ENCODE results near the gene RAB22A.

The RAB22A gene

GRCh38 chr20:58309591-58310290 is at the start of gene RAB22A:
TSS of gene RAB22A (plus strand) at chr20:58309715. CDS start at chr20:58309977, 262 bp downstream.
- peak; percentile 70 to 73 for DNase-seq (ENCODE audit: low read depth in 1 of 2, low spot score in 1 of 2)

GRCh38 chr20:58260006-58260405 is 49.5 kb upstream of the RAB22A start:
- no peak for DNase-seq (ENCODE audit: low read depth in 1 of 2, low spot score in 1 of 2)

- no peak for DNase-seq (ENCODE audit: low read depth in 1 of 2, low spot score in 1 of 2)
Observed at GRCh38 chr20:58261660-58262059, 47.9 kb upstream of the RAB22A start.

- DNase-seq (ENCODE audit: low read depth in 1 of 2, low spot score in 1 of 2): no peak
Observed at GRCh38 chr20:58264271-58264670, 45.2 kb upstream of the RAB22A start.

GRCh38 chr20:58267389-58268215 is 41.9 kb upstream of the RAB22A start:
- no peak for DNase-seq (ENCODE audit: low read depth in 1 of 2, low spot score in 1 of 2)

GRCh38 chr20:58268421-58268821 is 41.1 kb upstream of the RAB22A start:
- no peak for DNase-seq (ENCODE audit: low read depth in 1 of 2, low spot score in 1 of 2)

- no peak for DNase-seq (ENCODE audit: low read depth in 1 of 2, low spot score in 1 of 2)
Observed at GRCh38 chr20:58268936-58269619, 40.4 kb upstream of the RAB22A start.

GRCh38 chr20:58271606-58272351 is 37.7 kb upstream of the RAB22A start:
- peak in 1 of 2 donors; percentile 18 for DNase-seq (ENCODE audit: low read depth in 1 of 2, low spot score in 1 of 2)

GRCh38 chr20:58274384-58274783 is 35.1 kb upstream of the RAB22A start:
- DNase-seq (ENCODE audit: low read depth in 1 of 2, low spot score in 1 of 2): no peak

GRCh38 chr20:58277107-58277506 is 32.4 kb upstream of the RAB22A start:
- DNase-seq (ENCODE audit: low read depth in 1 of 2, low spot score in 1 of 2): no peak

- no peak for DNase-seq (ENCODE audit: low read depth in 1 of 2, low spot score in 1 of 2)
Observed at GRCh38 chr20:58277578-58278472, 31.7 kb upstream of the RAB22A start.

GRCh38 chr20:58286729-58287128 is 22.8 kb upstream of the RAB22A start:
- DNase-seq (ENCODE audit: low read depth in 1 of 2, low spot score in 1 of 2): no peak

GRCh38 chr20:58287638-58288037 is 21.9 kb upstream of the RAB22A start:
- DNase-seq (ENCODE audit: low read depth in 1 of 2, low spot score in 1 of 2): no peak

- no peak for DNase-seq (ENCODE audit: low read depth in 1 of 2, low spot score in 1 of 2)
Observed at GRCh38 chr20:58289143-58289542, 20.4 kb upstream of the RAB22A start.

- no peak for DNase-seq (ENCODE audit: low read depth in 1 of 2, low spot score in 1 of 2)
Observed at GRCh38 chr20:58293453-58293852, 16.1 kb upstream of the RAB22A start.

GRCh38 chr20:58294497-58295455 is 14.7 kb upstream of the RAB22A start:
- no peak for DNase-seq (ENCODE audit: low read depth in 1 of 2, low spot score in 1 of 2)

- no peak for DNase-seq (ENCODE audit: low read depth in 1 of 2, low spot score in 1 of 2)
Observed at GRCh38 chr20:58296051-58296837, 13.3 kb upstream of the RAB22A start.

- DNase-seq (ENCODE audit: low read depth in 1 of 2, low spot score in 1 of 2): no peak
Observed at GRCh38 chr20:58297394-58297793, 12.1 kb upstream of the RAB22A start.
